HG02852 (cell line): Measurements from ENCODE around the gene HIGD1C.
"Not testable (repeated sequence)": the region's sequence is repeated elsewhere in the genome, so short reads cannot be mapped to it uniquely, and the experiment has no call there.

Experiments
- ATAC-seq: cut with Tn5 transposase; IDR thresholded peaks from one replicate; pipeline ENCODE4 v1.9.1; 2021; ENCODE audit warnings: mild to moderate bottlenecking, moderate library complexity; ENCODE audit not compliant: unreplicated experiment

Gene HIGD1C

DNA sequence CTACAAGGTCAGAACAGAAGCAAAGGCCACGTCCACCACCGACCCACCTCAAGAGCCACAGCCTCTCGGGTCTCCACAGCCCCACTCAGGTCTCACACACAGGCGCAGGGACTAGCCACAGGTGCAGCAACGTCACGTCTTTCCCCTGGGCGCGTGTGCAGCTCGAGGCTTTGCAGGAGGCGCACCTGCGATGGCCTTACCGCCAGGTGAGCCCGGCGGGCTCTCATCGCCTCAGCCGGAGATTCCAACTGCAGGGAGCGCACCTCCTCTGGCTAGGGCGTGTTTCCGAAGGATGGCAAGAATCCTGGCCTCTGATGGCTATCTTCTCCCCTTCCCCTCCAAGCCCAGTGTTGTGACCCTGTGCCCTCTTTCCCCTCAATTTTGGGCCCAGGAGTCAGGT lies at the start of gene HIGD1C:
Gene HIGD1C (plus strand): TSS at position 35 of the 400 bp plus-strand sequence. CDS start 1,455 bp downstream, outside the sequence.
- ATAC-seq = no peak

DNA sequence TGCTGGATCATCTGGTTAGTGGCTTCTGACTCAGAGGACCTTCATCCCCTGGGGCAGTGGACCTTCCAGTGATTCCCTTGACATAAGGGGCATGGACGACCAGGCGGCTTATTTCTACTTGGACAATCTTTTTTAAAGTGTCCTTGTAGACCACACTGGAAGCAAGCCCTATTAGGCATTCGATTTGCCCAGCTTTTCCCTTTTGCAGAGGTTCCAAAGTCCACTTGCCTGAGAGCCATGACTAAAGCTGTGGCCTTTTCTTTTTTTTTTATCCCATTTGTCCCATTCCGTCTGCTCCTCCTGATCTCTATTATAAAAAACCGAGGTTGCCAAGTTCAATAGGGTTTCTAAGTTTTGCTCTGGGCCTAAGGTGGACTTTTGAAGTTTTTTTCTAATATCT lies 43.9 kb upstream of the HIGD1C start:
- ATAC-seq = not testable (repeated sequence)

DNA sequence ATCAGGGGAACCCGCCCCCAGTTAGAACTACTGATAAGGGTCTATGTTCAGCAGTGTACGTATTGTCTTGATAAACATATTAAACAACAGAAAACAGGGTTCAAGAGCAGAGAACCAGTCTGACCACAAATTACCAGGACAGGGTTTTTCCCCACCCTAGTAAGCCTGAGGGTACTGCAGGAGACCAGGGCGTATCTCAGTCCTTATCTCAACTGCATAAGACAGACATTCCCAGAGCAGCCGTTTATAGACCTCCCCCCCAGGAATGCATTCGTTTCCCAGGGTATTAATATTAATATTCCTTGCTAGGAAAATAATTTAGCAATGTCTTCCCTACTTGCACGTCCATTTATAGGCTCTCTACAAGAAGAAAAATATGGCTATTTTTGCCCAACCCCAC lies 40.0 kb upstream of the HIGD1C start:
- ATAC-seq = not testable (repeated sequence)

DNA sequence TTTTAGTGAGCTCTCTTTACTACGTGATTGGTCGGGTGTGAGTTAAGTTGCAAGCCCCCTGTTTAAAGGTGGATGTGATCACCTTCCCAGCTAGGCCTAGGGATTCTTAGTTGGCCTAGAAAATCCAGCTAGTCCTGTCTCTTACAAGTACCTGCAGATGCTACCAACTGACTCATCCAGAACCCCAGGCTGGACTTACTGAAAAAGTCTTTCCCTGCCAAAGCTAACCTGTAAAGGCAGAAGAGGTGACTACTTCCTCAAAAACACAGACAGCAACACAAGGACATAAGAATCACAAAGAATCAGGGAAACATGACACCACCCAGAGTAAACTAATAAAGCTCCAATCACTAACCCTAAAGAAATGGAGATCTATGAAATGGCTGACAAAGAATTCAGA lies 39.1 kb upstream of the HIGD1C start:
- ATAC-seq = no peak

DNA sequence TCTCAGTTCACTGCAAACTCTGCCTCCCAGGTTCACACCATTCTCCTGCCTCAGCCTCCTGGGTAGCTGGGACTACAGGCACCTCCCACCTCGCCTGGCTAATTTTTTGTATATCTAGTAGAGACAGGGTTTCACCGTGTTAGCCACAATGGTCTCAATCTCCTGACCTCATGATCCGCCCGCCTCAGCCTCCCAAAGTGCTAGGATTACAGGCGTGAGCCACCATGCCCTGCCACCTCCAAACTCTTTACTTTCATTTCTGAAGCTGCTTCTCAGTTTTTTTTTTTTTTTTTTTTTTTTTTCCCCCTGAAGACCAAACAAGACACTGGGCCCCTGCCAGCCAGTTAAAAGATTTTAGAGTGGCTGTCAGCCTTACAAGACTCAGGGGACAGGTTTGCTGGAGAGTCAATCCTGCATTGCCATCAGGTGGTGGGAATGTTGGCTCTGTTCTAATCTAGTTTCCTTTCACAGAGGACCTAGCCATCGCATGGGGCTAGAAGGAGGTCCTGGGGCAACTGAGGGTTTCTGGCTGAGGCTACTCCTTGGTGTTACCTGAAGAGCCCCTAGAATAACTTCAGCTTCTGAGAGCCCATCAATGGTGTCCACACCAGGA lies 37.4 kb upstream of the HIGD1C start:
- no peak for ATAC-seq

DNA sequence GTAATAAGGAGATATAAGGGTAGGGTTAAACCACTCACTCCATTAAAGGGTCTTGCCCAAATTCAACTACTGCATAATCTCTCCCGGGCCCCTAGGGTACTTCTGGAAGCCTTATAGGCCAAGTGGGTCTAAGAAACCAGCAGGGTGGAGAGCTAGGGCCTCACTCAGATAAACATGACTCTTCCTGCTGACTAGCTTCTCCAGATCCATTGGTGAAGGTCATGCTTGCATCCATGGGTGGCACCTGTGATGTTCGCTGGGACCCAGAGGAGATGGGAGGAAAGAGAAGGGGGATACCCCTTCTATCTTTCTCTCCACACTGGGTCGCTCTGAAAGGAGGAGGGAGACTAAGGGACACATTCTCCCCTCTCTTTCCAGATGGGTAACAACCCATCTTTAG lies 36.1 kb upstream of the HIGD1C start:
- no peak for ATAC-seq

DNA sequence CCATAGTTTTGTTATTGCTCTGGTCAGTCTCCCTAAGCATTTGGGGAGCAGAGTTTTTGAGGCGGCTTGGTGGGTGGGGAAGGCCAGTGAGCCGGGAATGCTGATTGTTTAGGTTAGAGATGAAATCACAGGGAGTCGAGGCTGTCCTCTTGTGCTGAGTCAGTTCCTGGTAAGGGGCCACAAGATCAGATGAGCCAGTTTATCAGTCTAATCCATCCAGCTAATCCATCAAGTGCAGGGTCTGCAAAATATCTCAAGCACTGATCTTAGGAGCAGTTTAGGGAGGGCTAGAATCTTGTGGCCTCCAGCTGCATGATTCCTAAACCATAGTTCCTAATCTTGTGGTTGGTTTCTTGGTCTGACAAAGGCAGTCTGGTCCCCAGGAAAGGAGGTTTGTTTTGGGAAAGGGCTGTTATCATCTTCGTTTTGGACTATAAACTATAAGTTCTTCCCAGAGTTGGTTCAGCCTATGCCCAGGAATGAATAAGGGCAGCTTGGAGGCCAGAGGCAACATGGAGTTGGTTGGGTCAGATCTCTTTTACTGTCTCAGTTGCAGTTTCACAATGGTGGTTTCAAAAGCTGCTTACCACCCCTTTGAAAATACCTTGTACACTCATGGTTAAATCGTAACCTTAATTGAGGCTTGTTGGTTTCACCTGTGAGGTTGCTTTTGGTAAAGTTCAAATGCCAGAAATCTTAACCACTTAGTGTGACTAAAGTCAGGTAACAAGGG lies 33.6 kb upstream of the HIGD1C start:
- ATAC-seq = no peak

DNA sequence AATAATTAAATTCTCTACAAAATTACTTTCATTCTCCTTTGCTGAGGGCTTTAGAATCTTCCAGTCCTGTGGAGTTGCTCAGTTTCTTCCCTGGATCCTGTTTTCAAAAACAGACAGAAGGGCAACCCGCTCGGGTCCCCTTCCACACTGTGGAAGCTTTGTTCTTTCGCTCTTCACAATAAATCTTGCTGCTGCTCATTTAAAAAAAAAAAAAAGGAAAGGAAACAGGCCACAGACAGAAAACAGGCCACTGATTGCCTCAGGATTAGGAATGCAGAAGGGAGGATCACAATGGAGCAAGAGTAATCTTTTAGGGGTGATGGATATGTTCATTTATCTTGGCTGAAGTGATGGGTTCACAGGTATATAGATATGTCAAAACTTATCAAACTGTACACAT lies 29.5 kb upstream of the HIGD1C start:
- ATAC-seq = no peak

DNA sequence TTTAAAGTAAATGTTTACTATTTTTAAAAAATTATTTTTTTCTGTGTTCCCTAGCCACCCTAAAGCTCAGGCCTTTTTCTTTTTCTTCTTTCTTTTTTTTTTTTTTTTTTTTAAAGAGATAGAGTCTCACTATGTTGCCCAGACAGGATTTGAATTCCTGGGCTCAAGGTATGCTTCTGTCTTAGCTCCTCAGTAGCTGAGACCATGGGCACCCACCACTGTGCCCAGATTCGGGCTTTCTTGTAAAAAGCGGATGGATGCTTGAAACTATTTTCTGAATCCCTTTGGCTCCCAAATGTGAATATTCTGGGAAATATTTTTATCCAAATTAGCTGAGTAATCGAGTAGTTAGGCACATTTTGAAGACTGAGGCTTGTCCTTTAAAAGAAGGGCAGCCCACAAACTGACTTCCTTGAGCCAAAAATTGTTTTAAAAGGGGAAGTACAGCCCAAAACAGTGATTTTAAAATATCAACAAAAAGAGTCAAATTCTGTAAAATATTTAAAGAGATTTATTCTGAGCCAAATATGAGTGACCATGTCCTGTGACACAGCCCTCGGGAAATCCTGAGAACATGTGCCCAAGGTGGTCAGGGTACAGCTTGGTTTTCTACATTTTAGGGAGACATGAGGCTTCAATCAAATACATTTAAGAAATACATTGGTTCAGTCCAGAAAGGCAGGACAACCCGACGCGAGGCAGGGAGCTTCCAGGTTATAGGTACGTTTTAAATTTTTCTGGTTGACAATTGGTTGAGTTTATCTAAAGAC lies 28.8 kb upstream of the HIGD1C start:
- no peak for ATAC-seq

DNA sequence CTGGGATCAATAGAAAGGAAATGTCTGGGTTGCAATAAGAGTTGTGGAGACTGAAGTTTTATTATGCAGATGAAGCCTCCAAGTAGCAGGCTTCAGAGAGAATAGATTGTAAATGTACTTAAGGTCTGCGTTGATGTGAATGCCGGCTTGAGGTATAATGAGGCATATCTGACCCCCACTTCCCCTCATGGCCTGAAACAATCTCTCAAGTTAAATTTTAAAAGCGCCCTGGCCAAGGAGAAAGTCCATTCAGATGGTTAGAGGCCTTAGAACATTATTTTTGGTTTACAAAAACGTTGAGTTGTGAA lies 28.3 kb upstream of the HIGD1C start:
- ATAC-seq = no peak

DNA sequence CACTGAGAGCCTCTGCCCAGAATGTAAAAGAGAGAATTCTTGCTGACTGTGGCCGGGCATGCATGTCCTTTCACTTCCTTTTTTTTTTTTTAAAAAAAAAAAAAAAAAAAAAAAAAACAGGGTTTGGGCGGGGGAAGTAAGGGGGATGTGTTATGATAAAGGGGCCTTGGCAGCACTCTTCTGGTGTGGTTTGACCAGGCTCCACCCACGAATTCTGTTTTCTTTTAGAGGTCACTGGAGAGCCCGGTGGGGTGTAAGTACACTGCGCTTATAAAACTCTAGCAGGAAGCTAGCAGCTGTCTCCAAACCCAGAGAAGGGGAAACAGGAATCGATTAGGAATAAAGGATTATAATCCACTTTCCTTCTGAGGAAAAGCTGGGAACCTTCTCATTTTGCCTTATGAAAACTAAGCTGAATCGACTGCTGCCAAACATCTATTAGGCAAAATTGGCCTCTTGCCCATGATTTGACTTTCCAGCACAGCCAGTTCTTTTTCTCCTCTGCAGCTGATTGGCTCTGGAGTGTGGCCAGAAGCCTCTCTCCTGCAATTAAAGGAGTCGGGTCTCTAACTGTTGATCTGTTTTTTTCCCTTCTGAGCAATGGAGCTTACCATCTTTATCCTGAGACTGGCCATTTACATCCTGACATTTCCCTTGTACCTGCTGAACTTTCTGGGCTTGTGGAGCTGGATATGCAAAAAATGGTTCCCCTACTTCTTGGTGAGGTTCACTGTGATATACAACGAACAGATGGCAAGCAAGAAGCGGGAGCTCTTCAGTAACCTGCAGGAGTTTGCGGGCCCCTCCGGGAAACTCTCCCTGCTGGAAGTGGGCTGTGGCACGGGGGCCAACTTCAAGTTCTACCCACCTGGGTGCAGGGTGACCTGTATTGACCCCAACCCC lies 27.7 kb upstream of the HIGD1C start:
- peak; percentile 81 for ATAC-seq

DNA sequence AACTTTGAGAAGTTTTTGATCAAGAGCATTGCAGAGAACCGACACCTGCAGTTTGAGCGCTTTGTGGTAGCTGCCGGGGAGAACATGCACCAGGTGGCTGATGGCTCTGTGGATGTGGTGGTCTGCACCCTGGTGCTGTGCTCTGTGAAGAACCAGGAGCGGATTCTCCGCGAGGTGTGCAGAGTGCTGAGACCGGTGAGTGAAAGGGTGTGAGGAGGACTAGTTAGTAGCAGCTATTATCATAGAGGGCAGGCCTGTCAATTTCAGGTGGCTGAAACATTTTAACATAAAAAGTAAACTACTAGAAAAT lies 27.0 kb upstream of the HIGD1C start:
- ATAC-seq = no peak

DNA sequence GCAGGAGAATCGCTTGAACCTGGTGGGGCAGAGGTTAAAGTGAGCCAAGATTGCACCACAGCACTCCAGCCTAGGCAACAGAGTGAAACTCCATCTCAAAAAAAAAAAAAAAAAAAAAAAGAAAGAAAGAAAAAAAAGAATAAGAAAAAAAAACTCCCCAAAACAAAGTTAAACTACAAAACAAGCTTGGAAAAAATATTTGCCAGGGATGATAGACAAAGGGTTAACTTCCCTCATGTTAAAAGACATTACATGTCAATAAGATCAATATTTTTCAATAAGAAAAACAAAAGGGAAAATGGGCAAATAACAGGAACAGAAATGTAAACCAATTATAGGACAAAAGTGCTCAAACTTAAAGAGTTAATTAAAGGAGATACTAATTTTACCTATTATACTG lies 26.4 kb upstream of the HIGD1C start:
- ATAC-seq = no peak

DNA sequence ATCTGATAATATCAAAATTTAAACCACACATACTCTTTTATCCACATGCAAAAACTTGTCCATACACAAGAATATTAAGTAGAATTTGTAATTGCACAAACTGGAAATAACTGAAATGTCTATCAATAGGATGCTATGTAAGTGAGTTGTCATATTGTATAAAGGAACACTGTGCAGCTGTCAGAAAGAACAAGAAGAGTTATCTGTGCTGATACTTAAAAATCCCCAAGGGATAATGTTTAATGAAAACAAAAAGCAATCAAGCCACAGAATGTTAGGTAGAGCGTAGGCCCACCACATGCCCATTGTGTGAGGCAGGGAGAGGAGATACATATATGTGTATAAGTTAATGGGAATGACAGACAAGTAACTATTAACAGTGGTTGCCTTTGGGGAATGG lies 25.9 kb upstream of the HIGD1C start:
- ATAC-seq = no peak

DNA sequence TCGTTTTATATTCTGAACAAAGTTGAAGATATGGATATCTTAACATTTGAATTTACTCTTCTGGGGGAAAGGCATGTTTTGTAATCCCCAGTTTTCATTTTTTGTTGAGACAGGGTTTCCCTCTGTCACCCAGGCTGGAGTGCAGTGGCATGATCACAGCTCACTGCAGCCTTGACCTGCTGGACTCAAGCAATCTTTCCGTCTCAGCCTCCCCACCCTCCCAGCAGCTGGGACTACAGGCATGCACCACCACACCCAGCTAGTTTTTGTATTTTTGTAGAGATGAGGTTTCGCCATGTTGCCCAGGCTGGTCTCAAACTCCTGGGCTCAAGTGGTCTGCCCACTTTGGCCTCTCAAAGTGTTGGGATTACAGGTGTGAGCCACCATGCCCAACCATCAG lies 25.4 kb upstream of the HIGD1C start:
- not testable (repeated sequence) for ATAC-seq

DNA sequence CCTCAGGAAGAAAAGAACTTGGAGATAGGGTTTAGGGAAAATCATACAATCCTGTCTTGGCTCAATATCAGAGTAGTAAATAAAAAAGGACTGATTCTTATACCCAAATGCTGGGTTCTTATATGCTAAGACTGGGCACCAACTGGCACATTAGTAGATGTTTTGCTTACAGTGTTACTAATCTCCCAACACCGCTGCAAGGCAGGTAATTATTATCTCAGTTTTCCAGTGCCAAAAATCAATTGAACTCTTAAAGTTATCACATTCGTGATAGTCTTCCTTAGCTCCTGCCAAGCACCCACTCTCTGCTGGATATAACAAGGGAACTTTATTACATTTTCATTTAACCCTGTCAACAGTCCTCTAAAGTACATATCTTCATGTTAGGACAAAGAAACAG lies 25.0 kb upstream of the HIGD1C start:
- no peak for ATAC-seq

DNA sequence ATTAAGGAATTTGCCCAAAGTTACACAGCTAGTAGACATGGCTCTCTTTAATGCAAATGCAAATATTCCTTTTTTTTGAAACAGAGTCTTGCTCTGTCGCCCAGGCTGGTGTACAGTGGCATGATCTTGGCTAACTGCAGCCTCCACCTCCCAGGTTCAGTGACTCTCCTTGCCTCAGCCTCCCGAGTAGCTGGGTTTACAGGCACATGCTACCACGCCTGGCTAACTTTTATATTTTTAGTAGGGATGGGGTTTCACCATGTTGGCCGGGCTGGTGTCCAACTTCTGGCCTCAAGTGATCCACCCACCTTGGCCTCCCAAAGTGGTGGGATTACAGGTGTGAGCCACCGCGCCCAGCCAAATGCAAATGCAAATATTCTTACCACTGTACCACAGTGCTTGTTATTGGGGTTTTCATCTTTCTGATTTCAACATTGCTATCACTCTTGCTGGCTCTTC lies 24.5 kb upstream of the HIGD1C start:
- ATAC-seq = no peak

DNA sequence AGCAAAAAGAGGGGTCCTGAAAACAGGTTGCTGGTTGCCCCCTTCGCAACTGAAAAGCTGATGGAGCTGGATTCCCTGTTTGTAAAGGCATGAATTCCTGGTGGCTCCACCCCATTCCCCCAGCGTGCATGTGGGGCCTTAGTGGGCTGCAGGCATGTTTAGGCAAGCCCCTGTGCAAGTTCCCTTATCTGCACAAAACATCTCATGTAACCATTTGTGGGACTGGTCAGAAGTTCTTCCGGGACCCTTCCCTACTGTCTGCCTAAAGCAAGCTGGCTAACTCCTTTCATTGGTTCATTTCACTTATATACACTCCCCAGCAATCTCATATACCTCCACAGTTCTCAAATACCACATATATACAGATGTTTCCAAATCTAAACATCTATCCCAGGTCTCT lies 24.0 kb upstream of the HIGD1C start:
- no peak for ATAC-seq

DNA sequence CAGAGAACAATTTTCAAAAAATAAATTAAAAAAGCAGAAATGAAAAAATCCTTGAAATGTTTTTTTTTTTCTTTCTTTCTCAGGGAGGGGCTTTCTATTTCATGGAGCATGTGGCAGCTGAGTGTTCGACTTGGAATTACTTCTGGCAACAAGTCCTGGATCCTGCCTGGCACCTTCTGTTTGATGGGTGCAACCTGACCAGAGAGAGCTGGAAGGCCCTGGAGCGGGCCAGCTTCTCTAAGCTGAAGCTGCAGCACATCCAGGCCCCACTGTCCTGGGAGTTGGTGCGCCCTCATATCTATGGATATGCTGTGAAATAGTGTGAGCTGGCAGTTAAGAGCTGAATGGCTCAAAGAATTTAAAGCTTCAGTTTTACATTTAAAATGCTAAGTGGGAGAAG lies 22.5 kb upstream of the HIGD1C start:
- no peak for ATAC-seq

DNA sequence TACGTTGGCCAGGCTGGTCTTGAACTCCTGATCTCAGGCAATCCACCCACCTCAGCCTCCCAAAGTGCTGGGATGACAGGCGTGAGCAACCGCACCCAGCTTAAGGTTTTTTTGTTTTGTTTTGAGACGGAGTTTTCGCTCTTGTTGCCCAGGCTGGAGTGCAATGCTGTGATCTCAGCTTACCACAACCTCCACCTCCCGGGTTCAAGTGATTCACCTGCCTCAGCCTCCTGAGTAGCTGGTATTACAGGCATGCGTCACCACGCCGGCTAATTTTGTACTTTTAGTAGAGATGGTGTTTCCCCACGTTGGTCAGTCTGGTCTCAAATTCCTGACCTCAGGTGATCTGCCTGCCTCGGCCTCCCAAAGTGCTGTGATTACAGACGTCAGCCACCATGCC lies 21.9 kb upstream of the HIGD1C start:
- not testable (repeated sequence) for ATAC-seq

DNA sequence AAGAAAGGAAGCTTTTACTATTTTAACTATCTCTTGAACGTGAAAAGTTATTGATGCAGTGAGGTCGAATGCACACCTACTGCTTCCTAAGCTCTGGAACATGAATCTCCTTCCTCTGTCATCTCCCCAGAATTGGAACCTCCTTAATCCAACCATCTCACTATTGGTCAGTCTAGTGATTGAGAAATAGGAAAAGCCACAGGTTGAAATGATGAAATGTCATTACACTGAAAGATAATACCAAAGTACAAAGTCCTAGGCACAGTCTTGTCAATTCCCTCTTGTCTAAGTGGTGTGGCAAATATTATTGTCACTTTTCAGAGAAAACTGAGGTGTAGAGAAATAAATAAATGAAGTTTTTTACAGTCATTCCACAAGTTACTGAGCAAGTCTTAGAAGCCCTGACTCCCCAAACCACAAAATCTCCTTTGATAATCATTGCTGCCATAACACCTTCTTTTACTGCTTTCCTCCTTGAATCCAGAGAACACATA lies 19.5 kb upstream of the HIGD1C start:
- ATAC-seq = no peak
